ENCODE results near the gene GRIK2. TPM values are rescaled to one million over a fixed set of nuclear protein-coding genes. Genes with fewer than 3 reads are reported as not detected.

The GRIK2 gene
- total RNA-seq, 4 donors from 2014 or later = 0.47 to 7.8 (median 1.7) TPM

DNA sequence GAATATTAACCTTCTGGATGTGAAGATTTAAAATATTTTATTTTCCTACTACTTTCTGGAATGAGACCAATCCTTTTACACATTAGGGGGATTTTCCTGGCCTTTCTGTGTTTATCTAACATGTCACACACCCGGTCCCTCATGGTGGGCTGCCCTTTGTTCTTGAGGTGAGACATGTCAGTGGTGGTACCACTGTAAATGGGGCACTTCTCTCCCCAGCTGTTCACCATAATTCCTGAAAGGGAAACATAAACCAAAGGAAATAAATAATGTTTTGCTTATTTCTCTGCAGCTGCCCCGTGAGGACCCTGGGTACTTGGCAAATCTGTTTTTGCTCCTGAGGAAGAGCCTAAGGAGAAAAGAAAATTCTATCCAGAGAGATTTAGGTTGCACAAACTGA, 41.1 kb downstream of the GRIK2 start:
- DNase-seq (ENCODE audit: low spot score) (no peak), ATAC-seq (ENCODE audit: low FRiP score) (no peak)
- TF ChIP-seq, protein P1, sequence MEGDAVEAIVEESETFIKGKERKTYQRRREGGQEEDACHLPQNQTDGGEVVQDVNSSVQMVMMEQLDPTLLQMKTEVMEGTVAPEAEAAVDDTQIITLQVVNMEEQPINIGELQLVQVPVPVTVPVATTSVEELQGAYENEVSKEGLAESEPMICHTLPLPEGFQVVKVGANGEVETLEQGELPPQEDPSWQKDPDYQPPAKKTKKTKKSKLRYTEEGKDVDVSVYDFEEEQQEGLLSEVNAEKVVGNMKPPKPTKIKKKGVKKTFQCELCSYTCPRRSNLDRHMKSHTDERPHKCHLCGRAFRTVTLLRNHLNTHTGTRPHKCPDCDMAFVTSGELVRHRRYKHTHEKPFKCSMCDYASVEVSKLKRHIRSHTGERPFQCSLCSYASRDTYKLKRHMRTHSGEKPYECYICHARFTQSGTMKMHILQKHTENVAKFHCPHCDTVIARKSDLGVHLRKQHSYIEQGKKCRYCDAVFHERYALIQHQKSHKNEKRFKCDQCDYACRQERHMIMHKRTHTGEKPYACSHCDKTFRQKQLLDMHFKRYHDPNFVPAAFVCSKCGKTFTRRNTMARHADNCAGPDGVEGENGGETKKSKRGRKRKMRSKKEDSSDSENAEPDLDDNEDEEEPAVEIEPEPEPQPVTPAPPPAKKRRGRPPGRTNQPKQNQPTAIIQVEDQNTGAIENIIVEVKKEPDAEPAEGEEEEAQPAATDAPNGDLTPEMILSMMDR (IDR thresholded peaks at IDR 0.05) = no peak

GRCh38 chr6:101435038-101435437, 41.5 kb downstream of the GRIK2 start:
- ATAC-seq (ENCODE audit: low FRiP score) (no peak), DNase-seq (ENCODE audit: low spot score) (no peak)
- TF ChIP-seq, protein P1 (IDR thresholded peaks at IDR 0.05) = no peak

DNA sequence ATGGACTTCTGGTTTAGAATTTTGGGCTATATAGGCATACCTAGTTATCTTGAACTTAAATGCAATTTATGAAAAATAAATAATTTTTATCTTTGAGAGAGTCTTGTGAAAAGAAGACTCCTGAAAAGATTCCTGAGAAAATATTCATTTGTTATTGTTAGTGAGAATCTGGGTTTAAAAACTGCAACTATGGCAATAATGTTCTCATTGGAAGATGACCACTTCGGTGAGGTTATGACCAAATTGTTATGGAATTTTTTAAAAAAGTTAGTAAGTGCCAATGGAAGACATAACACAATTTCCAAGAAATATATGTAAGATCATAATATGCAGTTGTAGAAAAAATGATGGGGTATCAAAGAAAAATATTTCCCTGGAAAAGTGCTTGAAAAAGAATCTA, 46.3 kb downstream of the GRIK2 start:
- TF ChIP-seq, protein P1 (IDR thresholded peaks at IDR 0.05) = no peak
- ATAC-seq (ENCODE audit: low FRiP score) (no peak), DNase-seq (ENCODE audit: low spot score) (no peak)

DNA sequence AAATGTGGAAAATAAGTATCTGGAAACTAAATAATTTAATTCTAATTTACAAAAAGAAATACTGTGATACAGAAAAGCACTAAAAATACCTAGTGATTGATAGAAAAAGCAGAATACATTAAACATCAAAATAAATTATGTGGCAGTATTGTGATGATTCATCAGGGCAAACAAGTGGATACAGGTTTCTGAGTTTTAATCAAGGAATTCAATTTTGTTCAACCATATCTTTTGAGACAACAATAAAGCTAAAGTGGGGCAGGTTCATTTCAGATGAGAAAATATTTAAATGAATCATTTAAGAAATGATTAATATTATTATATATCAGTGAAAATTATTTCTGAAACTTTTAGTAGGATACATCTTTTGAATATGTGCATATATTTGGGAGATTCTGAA, 49.8 kb downstream of the GRIK2 start:
- TF ChIP-seq, protein P1 (IDR thresholded peaks at IDR 0.05) = no peak
- DNase-seq (ENCODE audit: low spot score) (no peak), ATAC-seq (ENCODE audit: low FRiP score) (no peak)

GRCh38 chr6:101444717-101445116, 51.2 kb downstream of the GRIK2 start:
- no peak for ATAC-seq (ENCODE audit: low FRiP score)
- DNase-seq (ENCODE audit: low spot score) = no peak
- TF ChIP-seq, protein P1 (IDR thresholded peaks at IDR 0.05) = no peak

GRCh38 chr6:101445527-101445926, 52.0 kb downstream of the GRIK2 start:
- ATAC-seq (ENCODE audit: low FRiP score) = no peak
- DNase-seq (ENCODE audit: low spot score) = no peak
- TF ChIP-seq, protein P1 (IDR thresholded peaks at IDR 0.05) = no peak

- DNase-seq (ENCODE audit: low spot score) = no peak
- no peak for ATAC-seq (ENCODE audit: low FRiP score)
- TF ChIP-seq, protein P1 (IDR thresholded peaks at IDR 0.05) = no peak
Measured at GRCh38 chr6:101450901-101451300, 57.4 kb downstream of the GRIK2 start.

All from omental fat pad (tissue), 4 donors.